ENCODE measurements around the gene BRD1. TPM values are rescaled to one million over a fixed set of nuclear protein-coding genes. Genes with fewer than 3 reads are reported as not detected.
A peak's percentile ranks its signal among the peaks of the same experiment; 100 is the strongest.

BRD1 gene
- total RNA-seq, 1 donor from 2014 or later = 35.1 TPM

- no peak for DNase-seq (ENCODE audit: extremely low spot score in 2 of 2)
- TF ChIP-seq POLR2A (IDR thresholded peaks at IDR 0.05) (no peak), CTCF (IDR thresholded peaks at IDR 0.05) (no peak), POLR2AphosphoS5 (IDR thresholded peaks at IDR 0.05; ENCODE audit: insufficient read depth in 1 of 2, low read depth in 1 of 2) (no peak)
- H3K27ac ChIP-seq = no peak overlapping the region
- no peak overlapping the region for H3K4me3 ChIP-seq
- no peaks in the 10 kb centered on the region for H3K27me3 ChIP-seq
- H3K36me3 ChIP-seq = no peaks in the 10 kb centered on the region
- no peaks in the 10 kb centered on the region for H3K9me3 ChIP-seq
- intact Hi-C loops (cut with DNase I) = no loop called here
- H3K4me1 ChIP-seq = no peaks in the 10 kb centered on the region
These were observed 80.0 kb downstream of the BRD1 start for GRCh38 chr22:49747716-49748115.

- DNase-seq (ENCODE audit: extremely low spot score in 2 of 2) = no peak
- no peaks in the 10 kb centered on the region for H3K9me3 ChIP-seq
- intact Hi-C loops (cut with DNase I) = no loop called here
These were observed 80.5 kb downstream of the BRD1 start for GRCh38 chr22:49747130-49747529.

GRCh38 chr22:49746065-49746464 is 81.6 kb downstream of the BRD1 start:
- DNase-seq (ENCODE audit: extremely low spot score in 2 of 2) = no peak
- Histone ChIP-seq H3K4me1 (no peaks in the 10 kb centered on the region), H3K4me3 (no peak overlapping the region), H3K36me3 (no peaks in the 10 kb centered on the region), H3K27ac (no peak overlapping the region), H3K9me3 (no peaks in the 10 kb centered on the region), H3K27me3 (no peaks in the 10 kb centered on the region)
- TF ChIP-seq CTCF (IDR thresholded peaks at IDR 0.05) = no peak
- no peak for TF ChIP-seq POLR2AphosphoS5 (IDR thresholded peaks at IDR 0.05; ENCODE audit: insufficient read depth in 1 of 2, low read depth in 1 of 2)
- TF ChIP-seq POLR2A (IDR thresholded peaks at IDR 0.05) = no peak
- intact Hi-C loops (cut with DNase I) = no loop called here

More at GRCh38 chr22:49747130-49747529, 80.5 kb downstream of the BRD1 start:
- no peaks in the 10 kb centered on the region for H3K4me1 ChIP-seq
- no peak for TF ChIP-seq POLR2AphosphoS5 (IDR thresholded peaks at IDR 0.05; ENCODE audit: insufficient read depth in 1 of 2, low read depth in 1 of 2)
- no peak for TF ChIP-seq POLR2A (IDR thresholded peaks at IDR 0.05)
- no peak for TF ChIP-seq CTCF (IDR thresholded peaks at IDR 0.05)
- H3K36me3 ChIP-seq = no peaks in the 10 kb centered on the region
- H3K27me3 ChIP-seq = no peaks in the 10 kb centered on the region
- H3K27ac ChIP-seq = no peak overlapping the region
- no peak overlapping the region for H3K4me3 ChIP-seq

GRCh38 chr22:49740242-49740641 is 87.4 kb downstream of the BRD1 start:
- H3K27ac ChIP-seq = no peak overlapping the region
- H3K4me3 ChIP-seq = no peak overlapping the region
- TF ChIP-seq CTCF (IDR thresholded peaks at IDR 0.05) (no peak), POLR2AphosphoS5 (IDR thresholded peaks at IDR 0.05; ENCODE audit: insufficient read depth in 1 of 2, low read depth in 1 of 2) (no peak), POLR2A (IDR thresholded peaks at IDR 0.05) (no peak)
- H3K36me3 ChIP-seq = no peaks in the 10 kb centered on the region
- H3K9me3 ChIP-seq = no peaks in the 10 kb centered on the region
- no peak for DNase-seq (ENCODE audit: extremely low spot score in 2 of 2)
- no peaks in the 10 kb centered on the region for H3K27me3 ChIP-seq
- intact Hi-C loops (cut with DNase I) = no loop called here
- H3K4me1 ChIP-seq = no peaks in the 10 kb centered on the region

GRCh38 chr22:49739138-49739537 is 88.5 kb downstream of the BRD1 start:
- Histone ChIP-seq H3K27ac (no peak overlapping the region), H3K9me3 (no peaks in the 10 kb centered on the region), H3K4me3 (no peak overlapping the region), H3K36me3 (no peaks in the 10 kb centered on the region), H3K27me3 (no peaks in the 10 kb centered on the region), H3K4me1 (no peaks in the 10 kb centered on the region)
- DNase-seq (ENCODE audit: extremely low spot score in 2 of 2) = peak in 1 of 2 donors; percentile 56
- intact Hi-C loops (cut with DNase I) = no loop called here
- no peak for TF ChIP-seq POLR2AphosphoS5 (IDR thresholded peaks at IDR 0.05; ENCODE audit: insufficient read depth in 1 of 2, low read depth in 1 of 2)
- no peak for TF ChIP-seq POLR2A (IDR thresholded peaks at IDR 0.05)
- TF ChIP-seq CTCF (IDR thresholded peaks at IDR 0.05) = no peak
